Neuronal stem cell (in vitro differentiated cells): ENCODE results near the gene CEP170B.

ENCODE experiments used
- DNase-seq: peaks from one replicate; pipeline ENCODE4 v3.0.0-alpha.2; 2013; ENCODE audit warnings: low spot score
- H2AFZ ChIP-seq: one replicate; pipeline ENCODE4 v1.6.1; 2013; ENCODE audit warnings: mild to moderate bottlenecking, low read length, inconsistent platforms
- H2AK5ac ChIP-seq: 2 replicates; pipeline ENCODE4 v1.6.1; 2013; ENCODE audit warnings: low read depth, mild to moderate bottlenecking, inconsistent platforms, low read length, moderate library complexity, mixed read lengths
- H2BK120ac ChIP-seq: 2 replicates; pipeline ENCODE4 v1.6.1; 2013; ENCODE audit warnings: low read depth, mild to moderate bottlenecking, inconsistent platforms, low read length, moderate library complexity, mixed read lengths
- H2BK12ac ChIP-seq: one replicate; pipeline ENCODE4 v1.6.1; 2013; ENCODE audit warnings: low read length, inconsistent platforms
- H2BK15ac ChIP-seq: 2 replicates; pipeline ENCODE4 v1.6.1; 2013; ENCODE audit warnings: mild to moderate bottlenecking, low read length, inconsistent platforms, mixed read lengths
- H2BK5ac ChIP-seq: one replicate; pipeline ENCODE4 v1.6.1; 2013; ENCODE audit warnings: inconsistent platforms, mild to moderate bottlenecking, low read length, moderate library complexity
- H3K14ac ChIP-seq: one replicate; pipeline ENCODE4 v1.6.1; 2013; ENCODE audit warnings: low read length, inconsistent platforms
- H3K18ac ChIP-seq: 2 replicates; pipeline ENCODE4 v1.6.1; 2013; ENCODE audit warnings: low read length, inconsistent platforms
- H3K23ac ChIP-seq: 2 replicates; pipeline ENCODE4 v1.6.1; 2013; ENCODE audit warnings: low read depth, mild to moderate bottlenecking, mixed read lengths, low read length, inconsistent platforms; ENCODE audit not compliant: poor library complexity
- H3K27ac ChIP-seq: replicated peaks from 3 replicates; pipeline ENCODE4 v1.5.1; 2013; ENCODE audit warnings: low read length, inconsistent platforms
- H3K27me3 ChIP-seq, 3 experiments: 2 replicates each; pipeline ENCODE4 v1.6.1; 2013; ENCODE audit warnings: low read length in 3 of 3, mild to moderate bottlenecking in 2 of 3, inconsistent platforms in 1 of 3, low read depth in 1 of 3, mixed read lengths in 1 of 3, moderate library complexity in 1 of 3; ENCODE audit not compliant: control insufficient read depth in 3 of 3, insufficient read depth in 3 of 3
- H3K36me3 ChIP-seq, 2 donors: replicated peaks in 1 of 2; 2 replicates each; pipeline ENCODE4 v1.6.1; 2013; ENCODE audit warnings: low read length in 2 of 2; ENCODE audit not compliant: control insufficient read depth in 2 of 2, insufficient read depth in 2 of 2
- H3K4ac ChIP-seq: 2 replicates; pipeline ENCODE4 v1.6.1; 2013; ENCODE audit warnings: inconsistent platforms, mild to moderate bottlenecking, low read length, moderate library complexity
- H3K4me1 ChIP-seq, 2 donors: 1 replicate in 1 of 2; 2 replicates in 1 of 2; pipeline ENCODE4 v1.6.1; 2013; ENCODE audit warnings: low read length in 2 of 2, low read depth in 1 of 2; ENCODE audit not compliant: control insufficient read depth in 2 of 2, insufficient read depth in 1 of 2
- H3K4me2 ChIP-seq: one replicate; pipeline ENCODE4 v1.6.1; 2013; ENCODE audit warnings: mild to moderate bottlenecking, low read length, inconsistent platforms; ENCODE audit not compliant: insufficient read depth, poor library complexity, severe bottlenecking
- H3K4me3 ChIP-seq, 2 donors: 2 replicates each; pipeline ENCODE4 v1.5.1; 2013; ENCODE audit warnings: low read length in 2 of 2, mild to moderate bottlenecking in 2 of 2, inconsistent platforms in 1 of 2, moderate library complexity in 1 of 2
- H3K79me1 ChIP-seq: one replicate; pipeline ENCODE4 v1.6.1; 2013; ENCODE audit warnings: low read depth, mild to moderate bottlenecking, inconsistent platforms, low read length, moderate library complexity
- H3K9ac ChIP-seq: one replicate; pipeline ENCODE4 v1.6.1; 2013; ENCODE audit warnings: mild to moderate bottlenecking, low read depth, low read length, inconsistent platforms; ENCODE audit not compliant: poor library complexity
- H3K9me3 ChIP-seq, 2 donors: replicated peaks in 1 of 2; 2 replicates each; pipeline versions ENCODE3 to v1.6.1; 2013; ENCODE audit warnings: low read length in 2 of 2, mild to moderate bottlenecking in 2 of 2, inconsistent platforms in 1 of 2, low read depth in 1 of 2, mixed read lengths in 1 of 2, moderate library complexity in 1 of 2; ENCODE audit not compliant: control insufficient read depth in 2 of 2, insufficient read depth in 1 of 2
- H4K8ac ChIP-seq: one replicate; pipeline ENCODE4 v1.6.1; 2013; ENCODE audit warnings: low read depth, mild to moderate bottlenecking, inconsistent platforms, low read length, moderate library complexity
- H4K91ac ChIP-seq: one replicate; pipeline ENCODE4 v1.6.1; 2013; ENCODE audit warnings: low read length, low read depth, mild to moderate bottlenecking, inconsistent platforms; ENCODE audit not compliant: poor library complexity
- WGBS, 2 donors: extraction: QIAGEN DNeasy Blood & Tissue Kit; methylation state at CpG; one replicate each; pipeline ENCODE4 v1.1.7; 2013; ENCODE audit warnings: missing lambda C conversion rate in 2 of 2, mixed read lengths in 1 of 2; ENCODE audit not compliant: insufficient read length in 2 of 2, insufficient replicate concordance in 1 of 2; ENCODE audit errors: extremely low coverage in 2 of 2; 5-methylcytosine and 5-hydroxymethylcytosine counted together

Gene CEP170B

GRCh38 chr14:104908303-104908702 is 43.2 kb downstream of the CEP170B start:
- Histone ChIP-seq H2BK120ac (no peak overlapping the region), H3K4me3 (no peak overlapping the region), H2AK5ac (no peak overlapping the region), H4K91ac (no peak overlapping the region), H3K14ac (no peak overlapping the region), H3K9me3 (peaks cover 2 to 28% of the 10 kb centered on the region in 2 donors), H3K4me1 (no peaks in the 10 kb centered on the region), H3K4me2 (no peak overlapping the region), H2BK12ac (no peak overlapping the region), H3K79me1 (no peaks in the 10 kb centered on the region), H2AFZ (no peak overlapping the region), H4K8ac (no peak overlapping the region), H3K4ac (no peak overlapping the region), H3K9ac (no peak overlapping the region), H3K36me3 (no peaks in the 10 kb centered on the region), H3K18ac (no peak overlapping the region), H3K27ac (no peak overlapping the region), H2BK15ac (no peak overlapping the region), H3K27me3 (peaks cover 0 to 35% (median 0%) of the 10 kb centered on the region in 3 experiments), H2BK5ac (no peak overlapping the region), H3K23ac (no peak overlapping the region)
- no peak for DNase-seq
- WGBS, 2 donors = no CpG with 5 or more reads among the region's 1 CpG

DNA sequence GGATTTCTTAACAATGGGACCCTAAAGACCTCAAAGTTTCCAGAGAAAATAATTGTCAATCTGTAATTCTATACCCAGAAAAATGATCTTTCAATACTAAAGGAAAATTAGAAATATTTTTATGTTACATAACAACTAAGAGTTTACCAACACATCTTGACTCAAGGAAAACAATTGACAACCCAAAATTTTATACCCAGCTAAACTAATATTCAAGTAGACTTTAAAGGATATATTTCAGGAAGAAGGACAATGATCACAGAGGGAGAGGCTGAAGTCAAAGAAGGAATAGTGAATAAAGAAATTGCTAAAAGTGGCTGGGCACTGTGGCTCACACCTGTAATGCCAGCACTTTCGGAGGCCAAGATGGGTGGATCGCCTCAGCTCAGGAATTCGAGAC is 47.0 kb downstream of the CEP170B start:
- H3K79me1 ChIP-seq = no peaks in the 10 kb centered on the region
- no peak overlapping the region for H3K4me3 ChIP-seq
- no peak overlapping the region for H4K8ac ChIP-seq
- WGBS, 2 donors = no CpG with 5 or more reads among the region's 3 CpGs
- H2BK15ac ChIP-seq = no peak overlapping the region
- no peak overlapping the region for H2BK5ac ChIP-seq
- no peak overlapping the region for H2BK12ac ChIP-seq
- DNase-seq = no peak
- no peak overlapping the region for H3K18ac ChIP-seq
- H3K27ac ChIP-seq = no peak overlapping the region
- no peak overlapping the region for H4K91ac ChIP-seq
- H2AFZ ChIP-seq = no peak overlapping the region
- no peak overlapping the region for H3K4me2 ChIP-seq
- H3K27me3 ChIP-seq = peaks cover 0 to 17% (median 0%) of the 10 kb centered on the region in 3 experiments
- peaks cover 0 to 2% of the 10 kb centered on the region in 2 donors for H3K4me1 ChIP-seq
- no peak overlapping the region for H3K14ac ChIP-seq
- no peak overlapping the region for H2AK5ac ChIP-seq
- no peak overlapping the region for H3K23ac ChIP-seq
- no peak overlapping the region for H2BK120ac ChIP-seq
- no peak overlapping the region for H3K4ac ChIP-seq
- H3K9ac ChIP-seq = no peak overlapping the region
- H3K9me3 ChIP-seq = peaks cover 0 to 22% of the 10 kb centered on the region in 2 donors
- no peaks in the 10 kb centered on the region for H3K36me3 ChIP-seq

DNA sequence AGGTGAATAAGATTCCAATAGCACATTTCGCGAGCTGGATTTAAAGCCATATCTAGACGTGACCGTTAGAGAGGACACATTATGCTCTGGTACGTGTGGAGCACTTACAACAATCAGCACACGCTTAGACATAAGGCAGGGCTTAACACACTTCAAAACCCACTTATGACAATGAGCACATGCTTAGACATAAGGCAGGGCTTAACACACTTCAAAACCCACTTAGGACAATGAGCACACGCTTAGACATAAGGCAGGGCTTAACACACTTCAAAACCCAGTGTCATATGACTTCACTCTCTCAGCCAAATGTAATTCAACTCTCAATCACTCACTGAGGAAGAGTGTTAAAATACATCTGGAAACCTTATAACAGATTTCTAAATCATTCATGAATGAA is 48.4 kb downstream of the CEP170B start:
- Histone ChIP-seq H3K4me3 (no peak overlapping the region), H2BK120ac (no peak overlapping the region)
- no CpG with 5 or more reads among the region's 7 CpGs for WGBS, 2 donors

DNA sequence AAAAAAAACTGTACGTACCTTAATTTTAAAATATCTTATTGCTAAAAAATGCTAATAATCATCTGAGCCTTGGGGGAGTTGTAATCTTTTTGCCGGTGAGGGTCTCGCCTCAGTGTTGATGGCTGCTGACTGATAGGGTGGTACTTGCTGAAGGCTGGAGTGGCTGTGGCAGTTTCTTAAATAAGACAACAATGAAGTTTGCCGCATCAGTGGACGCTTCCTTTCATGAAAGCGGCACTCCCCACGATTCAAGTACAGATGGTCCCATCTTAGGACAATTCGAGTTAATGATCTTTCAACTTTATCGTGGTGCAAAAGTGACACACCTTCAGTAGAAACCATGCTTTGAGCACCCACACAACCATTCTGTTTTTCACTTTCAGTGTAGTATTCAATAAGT is 52.0 kb downstream of the CEP170B start:
- H3K4me2 ChIP-seq = no peak overlapping the region
- H2AFZ ChIP-seq = no peak overlapping the region
- H3K79me1 ChIP-seq = no peaks in the 10 kb centered on the region
- H3K18ac ChIP-seq = no peak overlapping the region
- no peak overlapping the region for H2BK120ac ChIP-seq
- H3K9me3 ChIP-seq = peaks cover 0 to 6% of the 10 kb centered on the region in 2 donors
- H2BK15ac ChIP-seq = no peak overlapping the region
- no CpG with 5 or more reads among the region's 9 CpGs for WGBS, 2 donors
- no peak overlapping the region for H3K23ac ChIP-seq
- no peak for DNase-seq
- H2BK12ac ChIP-seq = no peak overlapping the region
- H3K27me3 ChIP-seq = peaks cover 0 to 2% (median 0%) of the 10 kb centered on the region in 3 experiments
- H4K8ac ChIP-seq = no peak overlapping the region
- H2BK5ac ChIP-seq = no peak overlapping the region
- H3K4me3 ChIP-seq = no peak overlapping the region
- no peak overlapping the region for H3K9ac ChIP-seq
- H2AK5ac ChIP-seq = no peak overlapping the region
- no peak overlapping the region for H4K91ac ChIP-seq
- no peak overlapping the region for H3K14ac ChIP-seq
- no peaks in the 10 kb centered on the region for H3K36me3 ChIP-seq
- H3K4ac ChIP-seq = no peak overlapping the region
- no peak overlapping the region for H3K27ac ChIP-seq
- H3K4me1 ChIP-seq = peaks cover 0 to 5% of the 10 kb centered on the region in 2 donors

More for the DNA sequence above, 48.4 kb downstream of the CEP170B start:
- Histone ChIP-seq H3K27ac (no peak overlapping the region), H3K4ac (no peak overlapping the region), H3K14ac (no peak overlapping the region), H3K79me1 (no peaks in the 10 kb centered on the region), H2AFZ (no peak overlapping the region), H2BK15ac (no peak overlapping the region), H4K91ac (no peak overlapping the region), H2BK5ac (no peak overlapping the region), H3K4me1 (peaks cover 0 to 5% of the 10 kb centered on the region in 2 donors), H3K9me3 (peaks cover 0 to 16% of the 10 kb centered on the region in 2 donors), H3K4me2 (no peak overlapping the region), H3K36me3 (no peaks in the 10 kb centered on the region), H3K23ac (no peak overlapping the region), H2AK5ac (no peak overlapping the region), H4K8ac (no peak overlapping the region), H3K27me3 (peaks cover 0 to 6% (median 0%) of the 10 kb centered on the region in 3 experiments), H2BK12ac (no peak overlapping the region), H3K9ac (no peak overlapping the region), H3K18ac (no peak overlapping the region)
- no peak for DNase-seq
